Urothelium cell line (cell line): Measurements from ENCODE around the gene DACH1.
A peak's percentile ranks its signal among the peaks of the same experiment; 100 is the strongest.

Experiments used
- DNase-seq: peaks from one replicate; pipeline ENCODE4 v3.0.0; 2011; ENCODE audit warnings: low spot score, mixed read lengths
- FAIRE-seq: peaks from 2 replicates; lab custom pipeline; 2011; peaks lifted over from hg19 to GRCh38; lab: Jason Lieb, UNC

Gene DACH1

DNA sequence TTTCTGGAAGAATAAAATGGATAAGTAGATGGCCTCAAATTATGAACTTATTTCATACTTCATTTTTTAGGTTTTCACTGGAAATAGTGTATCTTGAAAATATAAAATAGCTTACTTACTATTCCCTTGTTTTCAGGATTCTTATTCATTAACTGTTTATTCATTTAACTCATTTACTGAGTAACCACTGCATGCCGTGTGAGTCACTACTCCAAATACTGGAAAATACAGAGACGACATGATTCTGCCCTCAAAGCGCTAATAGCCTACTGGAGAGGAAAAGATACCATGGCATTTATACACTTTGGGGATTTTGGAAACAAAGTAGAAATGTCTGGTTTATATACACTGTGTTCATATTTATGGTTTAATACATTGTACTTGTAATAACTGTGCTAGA, 270.9 kb downstream of the DACH1 start:
- no peak for DNase-seq
- FAIRE-seq = no peak

DNA sequence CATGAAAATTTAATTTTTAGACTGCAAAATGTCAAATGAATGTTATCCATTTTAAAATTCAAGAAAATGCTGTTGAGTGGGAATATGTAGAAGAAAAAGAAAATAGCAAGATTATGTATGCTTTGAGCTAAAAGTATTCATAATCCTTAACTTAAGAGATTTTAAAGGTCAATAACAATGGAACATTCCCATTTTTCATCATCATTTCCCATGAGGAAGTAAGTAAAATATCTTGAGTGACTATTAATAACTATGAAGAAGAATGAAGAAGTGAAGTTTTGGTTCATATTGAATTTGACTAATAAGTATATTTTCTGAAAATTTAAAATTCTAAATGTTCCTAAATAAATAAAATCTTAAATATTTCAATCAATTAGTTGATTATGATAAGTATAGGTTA, 273.4 kb downstream of the DACH1 start:
- FAIRE-seq (no peak), DNase-seq (no peak)

DNA sequence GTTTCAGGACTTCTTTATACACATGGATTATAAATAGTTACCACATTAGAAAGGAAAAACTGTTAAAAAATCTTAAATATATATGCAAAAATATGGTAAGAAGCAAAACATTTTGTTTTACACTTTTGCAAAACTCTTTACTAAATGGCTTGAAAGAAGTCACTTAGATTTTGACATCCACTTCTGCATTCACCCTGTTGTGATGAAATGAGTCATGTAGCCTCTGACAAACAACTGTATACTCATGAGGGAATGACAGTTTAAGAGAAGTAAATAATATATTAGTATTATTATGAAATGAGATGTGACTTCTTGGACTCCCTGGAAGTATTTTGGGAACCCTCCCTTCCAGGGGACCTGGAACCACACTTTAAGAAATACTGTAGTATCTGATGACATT, 275.6 kb downstream of the DACH1 start:
- DNase-seq (no peak), FAIRE-seq (no peak)

DNA sequence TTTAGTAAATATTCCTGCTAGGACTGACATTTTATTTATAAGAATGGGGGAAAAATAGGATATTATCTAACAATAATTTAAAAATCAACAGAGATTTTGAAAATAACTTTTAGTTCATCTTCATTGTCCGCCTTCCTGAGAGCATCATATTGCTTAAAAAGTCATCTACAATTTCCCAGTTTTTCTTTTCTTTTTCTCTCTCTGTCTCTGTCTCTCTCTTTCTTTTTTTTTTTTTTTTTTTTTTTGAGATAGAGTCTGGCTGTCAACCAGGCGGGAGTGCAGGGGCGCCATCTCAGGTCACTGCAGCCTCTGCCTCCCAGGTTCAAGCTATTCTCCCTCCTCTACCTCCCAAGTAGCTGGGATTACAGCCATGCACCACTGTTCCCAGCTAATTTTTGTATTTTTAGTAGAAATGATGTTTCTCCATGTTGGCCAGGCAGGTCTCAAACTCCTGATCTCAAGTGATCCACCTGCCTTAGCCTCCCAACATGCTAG, 276.3 kb downstream of the DACH1 start:
- DNase-seq (no peak), FAIRE-seq (no peak)

DNA sequence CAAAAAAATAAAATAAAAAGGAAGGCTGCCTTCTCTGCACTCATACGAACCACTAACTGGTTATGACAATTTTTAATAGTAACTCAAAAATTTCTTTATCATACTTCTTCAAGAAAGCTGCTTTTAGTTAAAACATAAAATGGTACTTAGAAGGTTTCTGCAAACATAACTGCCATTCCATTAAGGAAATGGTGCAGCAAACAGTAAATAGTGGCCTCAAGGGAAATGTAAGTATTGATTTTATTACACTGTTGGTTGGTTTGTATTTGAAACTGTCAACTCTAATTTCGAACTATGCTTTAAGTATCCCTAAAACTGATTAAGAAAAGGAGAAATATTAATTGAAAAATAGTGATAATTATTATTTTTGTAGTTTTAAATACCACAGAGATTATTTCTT, 278.0 kb downstream of the DACH1 start:
- FAIRE-seq (no peak), DNase-seq (no peak)

DNA sequence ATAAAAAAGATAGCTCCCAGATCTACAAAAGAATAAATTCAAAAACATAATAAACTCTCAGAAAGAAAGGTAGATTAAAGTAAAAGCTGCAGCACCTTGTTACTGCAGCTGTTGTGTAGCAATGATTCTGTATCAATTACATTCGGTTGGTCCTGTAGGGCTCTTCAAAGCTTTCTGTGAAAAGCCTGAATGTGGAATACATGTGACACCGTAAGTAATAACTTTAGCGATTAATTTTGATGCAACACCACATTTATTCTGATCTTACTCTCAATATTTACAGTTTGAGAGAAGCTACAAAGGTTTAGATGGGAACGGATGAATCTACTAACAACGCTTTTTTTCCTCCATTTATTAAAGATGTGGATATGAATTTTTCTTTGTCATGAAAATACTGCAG, 279.2 kb downstream of the DACH1 start:
- FAIRE-seq = no peak

DNA sequence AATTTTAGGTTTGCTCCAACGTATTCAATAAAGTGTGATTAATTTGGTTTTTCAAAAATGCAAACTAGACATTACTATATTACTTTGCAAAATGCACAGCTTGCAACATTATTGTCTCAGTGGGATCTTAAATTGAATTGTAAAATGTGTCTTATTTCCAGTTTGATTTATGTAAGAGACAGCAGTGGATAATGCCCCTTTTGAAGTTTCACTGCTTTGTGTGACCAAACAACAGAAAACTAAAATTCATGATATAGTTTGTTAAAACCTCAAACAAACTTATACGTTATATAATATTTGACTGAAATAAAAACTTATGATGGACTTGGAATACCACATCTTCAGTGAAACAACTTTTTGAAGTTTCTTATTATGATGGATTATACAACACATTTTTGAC, 279.8 kb downstream of the DACH1 start:
- DNase-seq = no peak
- FAIRE-seq = no peak

More for the DNA sequence above, 279.2 kb downstream of the DACH1 start:
- no peak for DNase-seq

DNA sequence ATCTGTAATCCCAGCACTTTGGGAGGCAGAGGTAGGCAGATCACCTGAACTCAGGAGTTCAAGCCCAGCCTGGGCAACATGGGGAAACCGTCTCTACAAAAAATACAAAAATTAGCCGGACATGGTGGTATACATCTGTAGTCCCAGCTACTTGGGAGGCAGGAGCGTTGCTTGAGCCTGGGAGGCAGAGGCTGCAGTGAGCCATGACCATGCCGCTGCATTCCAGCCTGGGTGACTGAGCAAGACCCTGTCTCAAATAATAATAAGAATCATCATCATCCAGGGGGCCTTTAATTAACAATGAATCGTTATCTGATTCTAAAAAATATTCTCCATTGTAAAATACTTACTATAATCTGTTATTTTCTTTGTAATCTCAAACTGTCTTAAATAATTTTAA, 283.4 kb downstream of the DACH1 start:
- FAIRE-seq = no peak
- DNase-seq = no peak

DNA sequence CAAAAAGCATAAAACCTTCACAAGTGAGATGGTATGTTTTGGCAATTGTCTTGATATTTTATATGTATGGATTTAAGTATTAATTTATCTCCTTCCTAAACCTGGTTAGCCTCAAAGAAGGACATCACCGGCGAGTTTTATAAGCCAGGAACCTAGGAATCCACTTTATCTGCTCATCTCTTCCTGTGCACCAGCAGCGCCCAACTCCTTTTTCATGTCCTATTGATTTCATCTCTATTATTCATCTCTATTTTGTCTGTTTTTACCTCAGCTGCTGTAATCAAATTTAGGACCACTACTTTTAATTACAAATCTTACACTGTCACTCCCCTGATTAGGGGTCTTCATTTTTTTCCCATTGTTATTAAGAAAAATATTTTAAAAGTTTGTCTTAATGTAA, 286.4 kb downstream of the DACH1 start:
- FAIRE-seq = no peak
- DNase-seq = no peak

DNA sequence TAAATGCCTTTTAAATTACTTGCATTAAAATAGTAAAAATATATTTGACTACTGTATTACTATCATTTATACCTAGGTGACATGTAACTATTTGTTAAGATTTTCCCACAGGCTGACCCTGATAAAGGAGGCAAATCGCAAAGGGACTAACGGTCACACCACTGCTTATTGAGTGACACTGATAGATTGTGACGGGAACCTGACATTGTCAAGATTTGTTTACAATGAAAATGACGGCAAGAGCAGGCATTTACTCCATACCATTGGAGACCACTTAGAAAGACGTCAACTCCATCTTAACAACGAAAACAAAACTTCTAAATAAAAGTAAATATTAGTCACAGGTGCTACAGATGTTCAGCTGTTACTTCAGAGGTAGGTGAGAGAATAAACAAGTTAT, 289.0 kb downstream of the DACH1 start:
- DNase-seq (no peak), FAIRE-seq (no peak)

DNA sequence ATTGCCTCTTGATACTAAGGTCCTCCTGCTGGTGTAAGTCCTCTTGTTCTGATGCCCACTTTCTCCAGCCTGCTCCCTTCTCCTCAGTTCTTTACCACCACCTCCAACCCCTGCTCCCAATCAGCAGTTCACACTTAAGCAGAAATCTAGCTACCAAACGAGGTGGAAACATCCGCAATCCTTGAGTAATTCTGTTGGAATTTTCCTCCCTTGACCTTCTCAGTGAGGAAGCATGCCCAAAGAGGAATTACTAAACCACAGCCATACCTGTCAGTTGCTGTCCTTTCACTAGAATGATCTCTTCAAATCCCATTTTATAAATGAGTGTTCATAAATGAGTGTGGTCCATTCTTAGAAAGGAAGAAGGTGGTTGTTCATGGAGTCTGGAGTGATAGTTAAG, 289.9 kb downstream of the DACH1 start:
- DNase-seq = peak; percentile 9
- no peak for FAIRE-seq

DNA sequence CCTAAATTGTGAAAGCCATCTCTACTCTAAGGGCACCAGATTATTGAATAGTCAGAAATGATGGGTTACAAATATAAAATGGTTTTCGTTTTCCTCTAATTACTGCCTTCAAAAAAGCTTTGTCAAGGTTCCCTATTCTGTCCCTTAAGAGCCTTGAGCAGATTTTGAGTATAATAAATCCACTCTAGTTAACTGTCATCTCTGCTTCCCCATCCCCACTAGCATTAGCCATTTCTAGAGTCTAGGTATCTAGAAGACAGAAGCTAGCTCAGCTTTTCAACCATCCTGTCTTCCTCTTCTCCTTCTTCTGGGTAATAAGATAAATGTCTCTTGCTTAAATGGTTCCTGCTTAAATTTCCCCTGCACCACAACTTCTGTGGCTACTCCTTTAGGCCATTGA, 290.4 kb downstream of the DACH1 start:
- DNase-seq (no peak), FAIRE-seq (no peak)

DNA sequence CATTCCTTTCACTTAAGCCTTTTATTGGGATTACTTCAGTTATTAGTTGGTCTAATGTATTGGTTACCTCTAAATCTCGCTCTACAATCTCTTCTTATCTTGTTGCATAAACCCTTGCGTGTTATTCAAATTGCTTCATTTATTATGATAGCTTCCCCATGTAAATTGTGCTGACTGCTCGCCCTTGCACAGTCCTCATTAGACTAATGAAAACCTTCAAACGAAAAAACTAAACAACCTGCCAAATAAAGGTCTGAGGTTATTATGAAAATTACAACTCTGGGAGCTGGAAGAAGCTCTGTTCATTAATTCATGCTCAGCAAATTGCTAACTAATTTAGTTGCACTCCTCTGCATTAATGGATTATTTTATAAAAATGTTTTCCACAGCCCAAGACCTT, 320.1 kb downstream of the DACH1 start:
- no peak for FAIRE-seq
- DNase-seq = no peak

DNA sequence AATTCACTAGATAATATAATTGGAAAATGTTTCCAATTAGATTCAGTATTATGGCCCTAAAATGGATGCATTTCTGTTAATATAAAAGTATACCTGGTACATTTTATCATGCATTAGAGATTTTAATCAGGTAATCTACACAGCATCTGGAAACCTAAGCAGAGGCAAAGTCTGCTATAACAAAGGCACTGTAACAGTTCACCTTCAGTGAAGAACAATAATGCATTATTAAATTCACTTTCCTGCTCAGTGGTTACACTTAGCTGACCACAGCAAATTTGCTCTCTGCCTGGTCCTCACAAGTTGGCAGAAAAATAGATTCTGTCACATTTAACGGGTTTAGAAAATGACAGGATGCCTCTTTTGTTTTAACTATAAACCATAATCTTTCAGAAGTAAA, 326.9 kb downstream of the DACH1 start:
- FAIRE-seq = no peak

DNA sequence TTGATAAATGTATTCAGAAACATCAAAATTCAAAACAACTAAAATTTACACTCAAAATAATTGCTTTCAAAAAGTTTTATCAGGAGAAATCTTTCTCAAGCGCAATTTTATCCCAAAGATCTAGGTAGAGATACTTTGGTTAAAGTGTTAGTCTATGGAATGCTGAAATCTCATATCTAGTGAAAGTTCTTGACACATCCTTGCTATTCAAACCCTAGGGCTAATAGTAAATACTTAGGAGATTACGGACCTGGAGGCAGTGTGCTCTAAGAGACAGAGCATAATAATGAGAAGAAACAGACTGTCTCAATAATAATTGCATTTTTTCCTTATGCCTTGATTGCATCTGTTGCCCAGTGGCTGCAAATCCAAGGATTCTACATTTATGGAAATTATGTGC, 330.8 kb downstream of the DACH1 start:
- DNase-seq (no peak), FAIRE-seq (no peak)

More for the DNA sequence above, 326.9 kb downstream of the DACH1 start:
- no peak for DNase-seq

DNA sequence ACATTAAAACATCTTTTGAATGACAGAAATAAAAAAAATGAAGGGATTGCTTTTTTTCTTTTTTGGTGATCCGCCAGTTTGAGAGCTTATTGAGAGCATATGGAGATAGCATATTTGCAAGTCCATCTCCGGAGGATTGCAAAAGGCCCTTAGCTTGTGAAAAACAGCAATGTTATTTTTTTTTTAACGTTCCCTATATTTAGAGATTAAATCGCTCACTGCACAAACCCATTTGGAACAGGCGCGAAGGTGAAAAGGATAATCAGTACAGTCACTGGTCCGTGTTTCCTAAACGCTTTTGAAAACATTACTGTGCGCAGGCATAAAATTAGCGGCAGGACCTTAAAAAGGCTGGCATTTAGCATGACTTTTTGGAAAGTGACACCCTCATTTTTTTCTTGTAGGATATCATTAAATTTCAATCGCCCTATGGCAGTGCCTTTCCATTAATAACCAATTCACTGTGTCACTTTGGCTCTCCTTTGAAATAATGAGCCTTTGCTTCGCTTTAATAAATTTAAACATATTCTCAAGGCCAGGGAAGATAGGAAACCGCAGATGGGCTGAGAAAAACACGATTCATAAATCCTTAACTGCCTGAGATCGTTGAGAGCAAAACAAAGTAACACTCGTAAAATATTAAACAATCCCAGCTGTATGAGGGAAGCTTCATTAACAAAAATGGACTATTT, 342.2 kb downstream of the DACH1 start:
- DNase-seq (no peak), FAIRE-seq (no peak)

DNA sequence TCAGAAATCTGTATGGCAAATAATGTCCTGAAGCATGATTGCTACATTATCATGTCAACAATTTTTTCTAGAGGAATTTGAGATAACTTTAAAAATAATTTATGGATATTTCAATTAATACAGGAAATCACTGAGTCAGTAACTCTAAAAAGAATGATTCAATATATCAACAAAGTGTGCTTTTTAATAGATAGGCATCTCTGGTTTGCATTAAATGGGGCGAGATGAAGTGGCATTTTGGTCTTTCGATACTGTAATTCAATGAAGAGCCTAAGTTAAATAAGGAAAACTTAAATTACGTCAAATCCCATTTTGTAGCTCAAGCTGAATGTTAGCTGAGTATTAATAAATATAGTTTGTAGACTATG, 342.8 kb downstream of the DACH1 start:
- no peak for FAIRE-seq
- no peak for DNase-seq

DNA sequence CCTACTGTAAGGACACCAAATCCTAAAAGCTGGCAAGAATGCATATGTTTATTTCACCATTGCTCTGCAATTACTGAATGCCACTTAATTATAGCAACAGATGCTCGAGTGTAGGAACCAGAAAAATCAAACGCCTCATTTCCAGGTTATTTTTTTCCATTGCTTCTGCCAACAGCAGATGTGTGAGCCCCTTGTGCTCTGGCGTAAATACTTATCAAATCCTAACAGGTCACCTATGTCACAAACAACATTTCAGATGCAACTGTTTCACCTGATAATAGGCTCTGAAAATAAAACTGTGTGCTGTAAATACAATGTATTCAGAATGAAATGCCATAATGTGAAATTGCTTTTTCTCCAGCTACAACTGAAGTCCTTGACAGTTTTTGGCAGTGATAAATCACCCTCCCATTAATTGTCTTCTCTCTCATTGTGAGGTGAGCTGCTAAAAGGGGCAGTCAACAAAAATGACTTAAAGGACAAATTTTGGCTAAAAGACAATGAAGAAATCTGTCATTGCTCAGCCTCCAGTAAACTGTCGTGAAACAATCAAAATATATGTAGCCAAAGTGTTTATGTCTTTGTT, 344.0 kb downstream of the DACH1 start:
- FAIRE-seq (no peak), DNase-seq (no peak)

DNA sequence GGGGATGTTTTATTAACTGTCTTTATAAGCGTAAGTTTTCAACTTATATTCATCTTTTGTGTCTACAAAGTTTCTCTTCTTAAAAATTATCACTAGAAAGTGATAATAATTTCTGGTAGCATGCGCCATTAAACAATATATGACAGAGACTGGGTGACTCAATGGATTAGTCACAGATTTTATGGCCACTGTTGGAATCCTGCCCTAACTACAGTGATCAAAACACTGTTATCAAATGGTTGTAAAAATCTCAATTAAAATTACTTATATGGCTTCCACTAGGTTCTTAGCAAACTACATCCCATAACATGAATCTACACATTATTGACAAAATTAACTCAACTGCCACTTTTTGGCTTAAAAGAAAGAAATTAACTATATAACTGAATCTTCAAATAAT, 350.0 kb downstream of the DACH1 start:
- no peak for DNase-seq
- FAIRE-seq = no peak

DNA sequence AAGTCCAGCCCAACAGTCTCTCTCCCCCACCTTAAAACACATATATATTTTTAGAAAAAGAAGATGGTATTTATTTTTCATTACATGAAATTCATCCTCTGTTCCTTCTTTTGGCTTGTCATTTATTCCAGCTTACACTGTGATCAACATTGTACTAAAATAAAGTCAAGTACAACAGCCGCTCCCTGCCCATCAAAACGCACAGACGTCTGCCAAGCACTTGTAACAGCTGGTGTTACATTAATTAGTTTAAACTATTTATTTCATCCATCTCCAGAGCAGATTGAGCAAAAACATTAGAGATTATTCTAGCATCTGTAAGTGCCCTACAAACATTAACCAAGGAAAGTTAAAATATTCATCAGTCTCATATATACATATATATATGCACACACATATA, 350.5 kb downstream of the DACH1 start:
- no peak for FAIRE-seq

DNA sequence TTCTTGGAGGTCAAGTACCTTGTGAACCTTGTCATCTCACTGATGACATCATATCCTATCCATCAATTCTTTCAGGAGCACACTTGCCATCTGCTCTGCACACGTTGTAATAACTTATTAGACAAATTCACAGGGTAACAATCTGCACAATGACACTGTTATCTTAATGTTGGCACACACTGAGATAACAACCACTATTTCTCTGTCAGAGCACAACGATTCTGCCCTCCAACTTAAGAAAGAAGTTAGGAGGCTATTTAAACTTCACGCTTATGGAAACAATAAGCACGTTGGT, 351.3 kb downstream of the DACH1 start:
- DNase-seq = no peak

More for the DNA sequence above, 350.5 kb downstream of the DACH1 start:
- no peak for DNase-seq

DNA sequence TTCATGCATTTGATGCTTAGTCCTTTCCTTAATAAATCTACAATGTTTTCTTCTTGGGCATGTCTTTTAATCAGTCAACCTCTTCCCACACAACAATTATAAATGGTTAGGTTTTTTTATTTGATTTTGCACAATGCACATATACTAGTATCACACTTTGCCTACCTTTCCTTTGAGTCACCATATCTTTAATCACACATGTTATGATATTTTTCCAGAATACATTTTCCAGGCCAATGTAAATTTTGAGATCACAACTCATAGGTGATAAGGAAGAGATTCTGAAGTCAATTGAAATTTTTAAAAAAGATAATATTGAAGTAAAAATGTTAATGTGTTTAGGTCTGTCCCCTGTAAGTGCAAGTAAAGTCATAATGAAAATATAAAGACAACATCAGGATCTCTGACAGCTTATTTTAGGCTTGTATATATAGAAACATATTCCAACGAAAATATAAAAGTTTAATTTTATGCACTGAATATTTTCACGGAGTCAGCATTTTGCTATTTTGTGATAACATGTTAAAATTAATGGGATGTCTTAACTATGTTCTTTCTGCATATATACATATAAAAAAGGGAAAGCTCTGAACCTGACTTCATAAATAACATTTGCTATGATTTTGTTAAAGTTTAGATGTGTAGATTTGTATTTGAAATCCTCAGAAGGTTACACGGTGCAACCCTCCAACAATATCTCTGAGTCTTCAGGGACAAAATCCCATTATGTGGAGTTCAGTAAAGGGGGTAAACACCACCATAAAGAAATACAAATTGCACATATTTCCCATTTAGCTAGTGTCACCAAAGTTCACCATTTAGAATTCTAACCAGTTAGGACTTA, 351.9 kb downstream of the DACH1 start:
- no peak for FAIRE-seq
- no peak for DNase-seq

More for the DNA sequence above, 351.3 kb downstream of the DACH1 start:
- FAIRE-seq = no peak
